Thyroid gland (tissue), 4 donors: ENCODE results near the gene SEC14L5.

Experiments used
- CTCF ChIP-seq, 6 experiments: fragments of 200-600 bp in 3 of 6; fragments of 450-650 bp in 3 of 6; sonication (generic) in 3 of 6; IDR thresholded peaks; one replicate each; pipeline ENCODE4 v1.5.1; 2016 to 2019; ENCODE audit warnings: antibody characterized with exemption in 6 of 6, mild to moderate bottlenecking in 2 of 6, inconsistent platforms in 1 of 6, moderate library complexity in 1 of 6
- POLR2A ChIP-seq, 2 donors: fragments of 450-650 bp; IDR thresholded peaks; one replicate each; pipeline ENCODE4 v1.6.1; 2017; ENCODE audit warnings: antibody characterized with exemption in 2 of 2, mild to moderate bottlenecking in 2 of 2, moderate library complexity in 1 of 2

- TF ChIP-seq CTCF (IDR thresholded peaks at IDR 0.05) (no peak), POLR2A (IDR thresholded peaks at IDR 0.05) (no peak)
Observed at GRCh38 chr16:5062790-5063765, 104.9 kb downstream of the SEC14L5 start.
